Left ventricle myocardium inferior (tissue), 1 donor: ENCODE results near the gene SGMS2. TPM values are rescaled to one million over a fixed set of nuclear protein-coding genes. Genes with fewer than 3 reads are reported as not detected.

Experiments
- DNase-seq: peaks from one replicate; pipeline ENCODE4 v3.0.0-alpha.2; 2020
- H3K27ac ChIP-seq: fragments of 200-600 bp; replicated peaks from 2 replicates; pipeline ENCODE4 v1.8.0; 2021
- H3K27me3 ChIP-seq: fragments of 200-600 bp; 2 replicates; pipeline ENCODE4 v1.8.0; 2021; ENCODE audit warnings: low read depth
- H3K36me3 ChIP-seq: fragments of 200-600 bp; 2 replicates; pipeline ENCODE4 v1.8.0; 2021
- H3K4me1 ChIP-seq: fragments of 200-600 bp; 2 replicates; pipeline ENCODE4 v1.8.0; 2021
- H3K4me3 ChIP-seq: fragments of 200-600 bp; 2 replicates; pipeline ENCODE4 v1.8.0; 2021; ENCODE audit warnings: mild to moderate bottlenecking, moderate library complexity
- H3K9me3 ChIP-seq: fragments of 200-600 bp; replicated peaks from 2 replicates; pipeline ENCODE4 v1.8.0; 2021
- intact Hi-C: fragments of 100-400 bp; cut with micrococcal nuclease; formaldehyde crosslinking; loops from one replicate; pipeline ENCODE4 v1.11.0; 2022
- total RNA-seq: library from RNA; stranded (reverse); fragmentation: NEBNext Ultra II Directional; extraction: Animal tissue kit (Norgen Biotek cat#: 25700); gene quantifications from one replicate; pipeline ENCODE4 v1.2.1, GENCODE V29; 2021
- TF ChIP-seq, protein P1 (sequence below): fragments of 200-600 bp; IDR thresholded peaks from 2 replicates; pipeline ENCODE4 v1.8.0; 2021; ENCODE audit warnings: antibody characterized with exemption, mild to moderate bottlenecking, borderline replicate concordance
- donor health status: DM: no; HTN: yes; CAD: no; lungs with severe emphysema.

SGMS2 gene
- total RNA-seq, 1 donor from 2014 or later, result 21.4 TPM

DNA sequence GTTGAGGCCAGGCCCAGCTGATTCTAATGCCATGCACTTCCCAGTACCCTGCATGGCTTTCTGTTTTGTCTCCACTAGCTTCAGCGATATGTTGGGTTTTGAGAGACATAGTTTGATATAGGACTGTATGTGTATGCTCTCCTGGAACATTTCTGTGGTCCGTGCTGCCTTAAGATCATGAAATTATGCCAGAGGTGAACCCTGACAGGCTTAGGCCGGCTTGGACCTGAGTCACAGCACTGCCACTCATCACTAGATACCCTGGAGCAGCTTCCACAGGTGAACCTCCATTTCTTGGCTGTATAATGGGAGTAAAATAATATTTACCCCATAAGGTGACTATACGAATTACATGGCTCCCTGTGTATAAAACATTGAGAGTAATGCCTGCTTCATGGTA is 6.4 kb downstream of the SGMS2 start:
- Histone ChIP-seq H3K36me3 (no peaks in the 10 kb centered on the region), H3K27me3 (no peaks in the 10 kb centered on the region), H3K4me3 (no peak overlapping the region), H3K27ac (no peak overlapping the region), H3K9me3 (no peaks in the 10 kb centered on the region), H3K4me1 (peaks cover 46% of the 10 kb centered on the region)
- no peak for DNase-seq
- TF ChIP-seq, protein P1, sequence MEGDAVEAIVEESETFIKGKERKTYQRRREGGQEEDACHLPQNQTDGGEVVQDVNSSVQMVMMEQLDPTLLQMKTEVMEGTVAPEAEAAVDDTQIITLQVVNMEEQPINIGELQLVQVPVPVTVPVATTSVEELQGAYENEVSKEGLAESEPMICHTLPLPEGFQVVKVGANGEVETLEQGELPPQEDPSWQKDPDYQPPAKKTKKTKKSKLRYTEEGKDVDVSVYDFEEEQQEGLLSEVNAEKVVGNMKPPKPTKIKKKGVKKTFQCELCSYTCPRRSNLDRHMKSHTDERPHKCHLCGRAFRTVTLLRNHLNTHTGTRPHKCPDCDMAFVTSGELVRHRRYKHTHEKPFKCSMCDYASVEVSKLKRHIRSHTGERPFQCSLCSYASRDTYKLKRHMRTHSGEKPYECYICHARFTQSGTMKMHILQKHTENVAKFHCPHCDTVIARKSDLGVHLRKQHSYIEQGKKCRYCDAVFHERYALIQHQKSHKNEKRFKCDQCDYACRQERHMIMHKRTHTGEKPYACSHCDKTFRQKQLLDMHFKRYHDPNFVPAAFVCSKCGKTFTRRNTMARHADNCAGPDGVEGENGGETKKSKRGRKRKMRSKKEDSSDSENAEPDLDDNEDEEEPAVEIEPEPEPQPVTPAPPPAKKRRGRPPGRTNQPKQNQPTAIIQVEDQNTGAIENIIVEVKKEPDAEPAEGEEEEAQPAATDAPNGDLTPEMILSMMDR, result no peak
- intact Hi-C loops, result no loop called here

DNA sequence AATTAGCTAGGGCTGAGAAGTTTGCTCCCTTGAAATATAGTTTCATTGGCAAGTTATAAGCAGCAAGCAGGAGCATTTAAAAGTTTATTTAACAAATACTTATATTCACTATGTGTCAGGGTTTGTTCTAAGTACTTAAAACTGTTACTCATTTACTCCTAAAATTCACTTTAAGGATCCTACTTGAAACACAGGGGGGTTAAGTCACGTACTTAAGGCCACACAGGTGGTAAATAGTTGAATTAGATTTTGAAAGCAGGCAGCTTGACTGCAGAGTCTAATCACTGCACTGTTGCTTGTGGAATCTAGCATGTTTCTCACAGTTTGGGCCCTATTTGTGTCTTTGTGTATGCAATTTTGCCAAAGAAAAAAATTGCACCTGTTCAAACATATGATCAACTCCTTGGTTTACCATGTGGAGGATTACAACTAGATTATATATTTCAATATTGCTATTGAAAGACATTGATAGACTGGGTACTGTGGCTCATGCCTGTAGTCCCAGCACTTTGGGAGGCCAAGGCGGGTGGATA is 7.6 kb downstream of the SGMS2 start:
- Histone ChIP-seq H3K27ac (no peak overlapping the region), H3K4me3 (no peak overlapping the region), H3K4me1 (peaks cover 34% of the 10 kb centered on the region), H3K27me3 (no peaks in the 10 kb centered on the region), H3K36me3 (no peaks in the 10 kb centered on the region), H3K9me3 (no peaks in the 10 kb centered on the region)
- TF ChIP-seq, protein P1, result no peak
- intact Hi-C loops, result no loop called here
- DNase-seq, result no peak

DNA sequence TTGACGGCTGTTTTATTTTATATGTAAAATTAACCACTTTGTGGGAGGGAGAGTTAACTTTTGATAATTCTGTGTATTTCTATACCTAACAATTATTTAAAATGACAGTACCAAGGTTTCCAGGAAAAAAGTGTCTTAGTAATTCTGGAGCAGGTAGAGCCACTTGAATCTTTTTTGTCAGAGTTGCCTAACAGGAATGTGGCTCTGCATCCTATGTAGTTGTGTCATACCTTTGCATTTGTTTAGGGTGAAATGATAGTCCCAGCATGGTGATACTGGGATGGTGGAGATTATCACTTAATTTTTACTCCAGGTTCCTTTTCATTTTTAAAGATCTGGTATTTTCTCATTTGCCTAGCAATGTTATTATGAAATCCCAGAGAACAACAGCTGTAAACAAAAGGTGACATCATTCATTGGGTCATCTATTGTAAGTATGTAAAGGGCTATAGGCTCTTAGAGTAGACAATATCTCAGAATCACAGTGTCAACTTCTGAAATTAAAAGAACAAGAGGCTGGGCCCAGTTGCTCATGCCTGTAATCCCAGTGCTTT is 9.6 kb downstream of the SGMS2 start:
- Histone ChIP-seq H3K4me1 (peaks cover 26% of the 10 kb centered on the region), H3K27me3 (no peaks in the 10 kb centered on the region), H3K4me3 (no peak overlapping the region), H3K36me3 (no peaks in the 10 kb centered on the region), H3K9me3 (no peaks in the 10 kb centered on the region), H3K27ac (no peak overlapping the region)
- no peak for DNase-seq
- TF ChIP-seq, protein P1, result no peak
- intact Hi-C loops, result no loop called here

DNA sequence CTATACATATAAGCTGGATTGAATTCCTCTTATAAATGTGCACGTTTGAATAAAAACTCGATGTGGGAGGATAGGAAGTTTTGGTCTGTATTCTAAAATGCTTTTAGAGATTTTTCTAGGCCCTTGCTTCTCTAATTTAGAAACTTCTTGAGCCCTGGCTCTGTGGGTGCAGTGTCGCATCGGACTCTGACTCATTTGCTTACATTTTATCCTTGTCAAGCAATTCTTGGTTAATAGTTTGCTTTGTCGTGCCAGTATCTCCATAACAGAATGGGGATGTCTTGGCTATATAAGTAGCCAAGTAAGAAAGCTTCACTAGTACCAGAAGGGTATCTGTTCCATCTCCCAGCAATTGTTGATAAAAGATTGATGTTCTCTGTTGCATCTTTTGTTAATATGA is 10.7 kb downstream of the SGMS2 start:
- Histone ChIP-seq H3K4me1 (peaks cover 26% of the 10 kb centered on the region), H3K27ac (no peak overlapping the region), H3K4me3 (no peak overlapping the region), H3K27me3 (no peaks in the 10 kb centered on the region), H3K36me3 (no peaks in the 10 kb centered on the region), H3K9me3 (no peaks in the 10 kb centered on the region)
- intact Hi-C loops, result no loop called here
- DNase-seq, result no peak
- TF ChIP-seq, protein P1, result no peak

DNA sequence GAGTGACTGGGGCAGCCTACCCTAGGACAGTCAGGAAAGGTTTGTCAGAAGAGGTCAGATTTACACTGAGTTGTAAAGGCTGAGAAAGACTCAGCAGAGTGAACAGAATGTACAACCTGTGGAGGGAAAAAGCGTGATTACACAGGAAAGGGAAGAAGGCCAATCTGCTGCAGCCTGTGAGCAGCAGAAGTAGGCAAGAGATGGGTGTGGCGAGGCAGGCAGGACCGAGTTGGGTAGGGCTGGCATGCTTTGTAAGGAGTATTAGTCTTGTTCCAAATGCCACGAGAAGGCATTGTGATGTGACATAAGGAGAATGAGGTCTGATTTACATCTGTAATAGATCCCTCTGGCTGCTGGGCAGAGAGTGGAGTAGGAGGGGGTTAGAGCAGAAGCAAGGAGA is 12.6 kb downstream of the SGMS2 start:
- intact Hi-C loops, result no loop called here
- peak; percentile 19 for DNase-seq
- Histone ChIP-seq H3K27ac (peak overlapping the region; percentile 17), H3K9me3 (no peaks in the 10 kb centered on the region), H3K4me3 (no peak overlapping the region), H3K4me1 (peaks cover 17% of the 10 kb centered on the region), H3K27me3 (no peaks in the 10 kb centered on the region), H3K36me3 (no peaks in the 10 kb centered on the region)
- TF ChIP-seq, protein P1, result no peak
